T-helper 1 cell (primary cell): ENCODE results near the gene MKLN1.
"Not testable (repeated sequence)": the region's sequence is repeated elsewhere in the genome, so short reads cannot be mapped to it uniquely, and the experiment has no call there.

Experiments used
- DNase-seq, 5 donors: peaks; one replicate each; pipeline ENCODE4 v3.0.0-alpha.2; 2012 to 2020

MKLN1 gene

DNA sequence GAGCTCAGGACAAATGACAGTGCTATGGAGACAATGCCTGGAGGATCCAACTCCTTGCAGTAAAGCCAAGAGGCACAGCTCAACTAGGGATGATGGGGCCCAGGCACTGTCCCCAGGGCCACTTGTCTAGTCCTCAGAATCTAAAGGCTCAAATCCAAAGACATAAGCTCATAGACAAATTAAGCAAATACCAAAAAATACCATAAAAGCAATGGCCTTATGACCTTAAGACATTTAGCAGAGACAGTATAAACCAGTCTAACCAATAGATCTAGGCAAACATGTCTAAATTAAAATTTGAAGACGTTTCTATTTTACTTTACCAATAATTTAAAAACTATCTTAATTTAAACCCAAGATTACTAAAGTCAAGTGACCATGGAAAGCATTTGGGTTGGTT is 14.8 kb upstream of the MKLN1 start:
- no peak for DNase-seq

DNA sequence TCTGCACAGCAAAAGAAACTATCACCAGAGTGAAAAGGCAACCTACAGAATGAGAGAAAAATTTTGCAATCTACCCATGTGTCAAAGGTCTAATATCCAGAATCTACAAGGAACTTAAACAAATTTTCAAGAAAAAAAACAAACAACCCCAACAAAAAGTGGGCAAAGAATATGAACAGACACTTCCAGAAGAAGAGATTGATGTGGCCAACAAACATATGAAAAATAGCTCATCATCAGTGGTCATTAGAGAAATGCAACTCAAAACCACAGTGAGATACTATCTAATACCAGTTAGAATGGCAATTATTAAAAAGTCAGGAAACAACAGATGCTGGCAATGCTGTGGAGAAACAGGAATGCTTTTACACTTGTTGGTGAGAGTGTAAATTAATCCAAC is 7.1 kb upstream of the MKLN1 start:
- DNase-seq = no peak

DNA sequence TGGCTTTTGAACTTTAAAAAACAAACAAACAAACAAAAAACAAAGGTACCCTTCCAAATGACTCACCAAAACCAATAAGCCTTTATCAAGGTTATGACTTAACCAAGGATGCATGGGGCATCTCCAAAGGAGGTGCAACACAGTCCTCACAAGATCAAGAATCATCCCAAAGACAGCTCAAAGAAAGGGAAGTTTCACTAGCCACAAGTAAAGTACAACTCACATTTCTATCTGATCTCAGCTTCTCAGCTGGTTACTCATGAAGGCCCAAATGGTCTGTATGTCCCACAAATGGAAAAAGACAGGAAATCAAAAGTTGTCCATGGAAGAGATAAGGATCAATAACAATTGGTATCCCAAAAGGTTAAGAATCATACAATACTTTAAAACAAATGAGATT is 6.0 kb upstream of the MKLN1 start:
- DNase-seq = no peak

DNA sequence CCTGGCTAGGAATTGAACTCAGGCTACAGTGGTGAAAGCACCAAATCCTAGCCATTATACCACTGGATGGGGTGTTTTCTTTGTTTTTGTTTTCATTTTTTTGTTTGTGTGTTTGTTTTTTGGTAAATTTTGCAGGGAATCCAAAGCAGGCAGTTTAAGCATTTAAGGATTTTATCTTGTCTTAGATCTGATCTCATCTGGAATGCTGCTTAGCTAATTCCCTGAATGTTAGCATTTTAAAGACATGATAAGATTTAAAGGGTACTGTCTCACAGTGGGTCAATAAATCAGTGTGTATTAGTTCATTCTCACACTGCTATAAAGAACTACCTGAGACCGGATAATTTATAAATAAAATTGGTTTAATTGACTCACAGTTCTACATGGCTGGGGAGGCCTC is 5.6 kb upstream of the MKLN1 start:
- no peak for DNase-seq

DNA sequence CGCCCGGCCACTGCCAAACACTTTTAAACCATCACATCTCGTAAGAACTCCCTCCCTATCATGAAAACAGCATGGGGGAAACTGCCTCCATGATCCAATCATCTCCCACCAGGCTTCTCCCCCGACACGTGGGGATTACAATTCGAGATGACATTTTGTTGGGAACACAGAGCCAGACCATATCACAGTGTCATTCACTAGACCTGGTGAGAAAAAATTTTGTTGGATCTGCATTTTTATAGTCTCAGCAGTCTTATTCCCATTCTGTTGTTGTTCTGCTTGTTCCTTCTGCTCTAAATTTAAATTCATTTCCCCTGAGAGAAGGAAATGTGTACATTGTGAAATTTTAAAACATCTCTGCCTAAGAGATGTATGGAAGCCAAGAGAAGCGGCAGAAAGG is 4.8 kb upstream of the MKLN1 start:
- DNase-seq = no peak

DNA sequence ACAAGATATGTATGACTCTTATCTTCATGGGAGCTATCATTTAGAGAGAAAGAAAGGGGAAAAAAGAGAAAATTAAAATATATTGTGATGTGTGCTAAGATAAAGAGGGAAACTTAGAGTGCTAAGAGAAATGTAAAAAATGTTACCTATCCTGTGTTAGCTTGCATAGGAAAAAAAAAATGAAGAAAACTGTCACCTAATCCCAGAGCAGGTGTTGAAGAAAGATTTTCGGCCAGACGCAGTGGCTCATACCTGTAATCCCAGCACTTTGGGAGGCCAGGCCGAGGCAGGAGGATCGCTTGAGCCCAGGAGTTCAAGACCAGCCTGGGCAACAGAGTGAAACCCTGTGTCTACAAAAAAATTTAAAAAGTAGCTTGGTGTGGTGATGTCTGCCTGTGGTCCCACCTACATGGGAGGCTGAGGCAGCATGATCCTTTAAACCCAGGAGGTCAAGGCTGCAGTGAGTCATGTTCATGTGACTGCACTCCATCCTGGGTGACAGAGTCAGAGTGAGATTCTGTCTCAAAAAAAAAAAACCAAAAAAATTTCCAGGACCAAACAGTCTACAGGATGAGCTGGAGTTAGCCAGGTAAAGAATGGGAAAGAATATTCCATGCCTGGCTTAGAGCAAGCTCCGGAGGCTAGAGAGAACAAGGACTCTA is 2.4 kb upstream of the MKLN1 start:
- DNase-seq = no peak

DNA sequence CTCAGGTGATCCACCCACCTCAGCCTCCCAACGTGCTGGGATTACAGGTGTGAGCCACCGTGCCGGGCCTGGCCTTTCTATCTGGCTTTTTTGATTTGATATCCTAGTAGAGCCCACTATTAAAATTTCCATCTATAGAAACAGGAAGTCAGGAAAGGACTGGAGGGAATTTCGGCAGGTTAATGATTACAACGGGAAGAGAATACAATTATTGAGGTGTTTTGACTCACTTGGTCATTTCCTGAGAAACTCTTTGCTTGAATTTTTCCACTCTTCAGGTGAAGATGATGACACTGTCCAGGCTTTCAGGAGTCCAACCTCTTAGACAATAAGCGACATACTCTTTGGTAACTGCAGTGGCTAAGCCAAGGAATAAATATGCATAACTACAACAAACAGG is 1.1 kb upstream of the MKLN1 start:
- no peak for DNase-seq

DNA sequence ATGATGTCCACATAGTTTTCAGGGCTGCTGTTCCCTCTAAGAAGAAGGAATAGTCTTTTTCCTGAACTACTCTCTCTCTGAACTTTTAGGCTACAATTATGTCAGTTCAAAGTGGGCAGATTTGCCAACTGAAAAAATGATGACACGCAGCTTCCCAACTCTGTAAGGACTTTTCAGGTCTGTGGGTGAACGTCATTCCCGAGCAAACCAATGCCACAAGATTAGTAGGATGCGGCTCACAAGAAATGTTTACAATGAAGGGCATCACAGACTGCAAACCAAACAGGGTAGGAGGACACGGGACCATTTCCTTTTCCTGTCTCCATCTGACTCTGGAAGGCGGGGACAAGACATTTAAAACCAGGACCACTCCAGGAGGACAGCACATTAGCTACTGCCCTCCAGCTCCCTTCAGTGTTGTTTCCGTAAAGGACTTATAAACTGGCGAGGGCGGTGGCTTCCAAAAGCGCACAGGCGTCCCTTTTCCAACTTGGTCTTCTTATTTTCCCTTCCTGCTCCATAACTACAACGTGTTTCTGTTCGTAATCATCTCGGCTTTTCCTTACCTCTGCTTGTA is 539 bp upstream of the MKLN1 start:
- peak in 2 of 5 donors; percentile 4 to 13 for DNase-seq

DNA sequence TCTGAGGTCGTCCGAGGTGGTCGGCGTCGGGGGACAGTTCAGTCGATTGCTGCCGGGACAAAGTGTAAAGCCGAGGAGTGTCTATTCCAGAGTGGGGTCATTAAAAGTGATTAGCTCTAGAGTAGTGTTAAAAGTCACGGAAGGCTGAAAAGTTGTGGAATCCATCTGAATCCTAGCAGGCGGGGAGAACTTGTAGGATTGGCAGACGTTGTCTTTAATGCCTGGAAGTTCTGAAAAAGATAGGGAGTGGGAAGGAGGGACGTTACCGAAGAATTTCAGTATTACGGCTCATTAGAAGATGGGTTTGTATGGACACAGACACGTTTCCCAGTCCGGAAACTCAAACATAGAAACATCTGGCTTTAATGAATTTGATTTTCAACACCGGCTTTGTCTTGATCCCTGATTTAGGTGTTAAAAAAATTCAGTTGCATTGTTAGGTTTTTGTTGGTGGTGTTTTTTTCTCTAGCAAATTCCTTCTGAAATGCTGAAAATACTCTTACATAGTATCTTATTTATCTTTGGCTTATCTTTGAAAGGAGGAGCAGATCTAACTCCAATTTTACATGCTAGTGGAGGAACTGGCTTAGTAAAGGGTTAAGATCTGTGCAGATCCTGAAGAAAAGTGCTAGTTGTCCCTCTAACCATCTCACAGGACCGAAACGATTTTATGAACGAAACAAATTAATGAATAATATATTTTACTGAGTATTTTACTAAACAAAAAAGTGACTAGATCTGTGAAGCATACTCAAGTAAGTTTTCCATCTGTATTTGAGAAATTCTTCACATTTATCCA is 900 bp downstream of the MKLN1 start:
- no peak for DNase-seq

DNA sequence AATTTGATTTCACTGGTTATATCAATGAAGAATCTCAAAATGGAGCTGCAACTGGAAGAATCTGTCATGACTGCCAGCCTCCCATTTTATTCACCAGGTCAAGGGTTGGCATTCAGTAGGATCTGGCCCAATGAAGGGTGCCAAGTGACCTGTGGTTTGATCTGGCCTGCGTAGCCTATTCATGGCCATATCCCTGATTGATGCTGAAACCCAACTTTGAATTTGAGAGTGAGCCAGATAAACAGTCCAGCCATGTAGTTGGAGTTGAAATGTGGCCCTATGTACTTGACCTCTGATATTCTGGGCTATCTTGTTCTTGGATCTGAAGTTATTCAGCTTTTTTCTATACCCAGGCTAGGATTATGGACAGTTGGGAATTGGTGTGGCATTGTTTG is 1.5 kb downstream of the MKLN1 start:
- no peak for DNase-seq

DNA sequence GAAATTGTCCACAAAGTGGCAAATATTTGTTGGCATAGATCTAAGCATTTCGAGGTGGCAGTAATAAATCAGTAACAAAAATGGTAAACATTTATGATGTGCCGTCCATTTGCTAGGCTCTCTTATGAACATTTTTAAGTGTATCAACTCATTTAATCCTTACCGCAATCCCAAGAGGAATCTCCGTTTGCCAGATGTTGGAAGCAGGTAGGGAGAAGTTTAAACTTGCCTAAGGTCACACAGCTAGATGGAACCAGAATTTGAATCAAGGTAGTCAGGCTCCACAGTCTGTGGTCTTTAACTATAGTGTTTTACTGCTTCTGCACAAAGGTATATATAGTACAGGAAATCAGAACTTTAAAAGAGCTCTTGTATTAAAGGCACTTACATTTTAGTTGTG is 2.6 kb downstream of the MKLN1 start:
- DNase-seq = no peak

DNA sequence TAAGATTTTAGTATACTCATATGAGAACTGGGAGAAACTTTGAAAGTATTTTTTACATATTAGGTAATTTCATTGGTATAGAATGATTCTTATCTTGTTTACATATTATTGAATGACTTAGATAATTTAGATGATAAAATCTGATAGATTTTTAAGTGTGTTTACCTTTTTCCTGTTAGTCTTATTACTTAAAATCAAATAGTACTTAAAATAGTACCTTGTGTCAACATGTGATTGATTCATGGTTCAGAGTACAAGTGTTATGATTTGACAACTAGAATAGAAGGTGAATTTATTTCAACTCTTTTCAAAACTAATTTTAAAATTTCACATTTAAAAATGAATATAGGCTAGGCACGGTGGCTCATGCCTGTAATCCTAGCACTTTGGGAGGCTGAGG is 4.1 kb downstream of the MKLN1 start:
- no peak for DNase-seq

DNA sequence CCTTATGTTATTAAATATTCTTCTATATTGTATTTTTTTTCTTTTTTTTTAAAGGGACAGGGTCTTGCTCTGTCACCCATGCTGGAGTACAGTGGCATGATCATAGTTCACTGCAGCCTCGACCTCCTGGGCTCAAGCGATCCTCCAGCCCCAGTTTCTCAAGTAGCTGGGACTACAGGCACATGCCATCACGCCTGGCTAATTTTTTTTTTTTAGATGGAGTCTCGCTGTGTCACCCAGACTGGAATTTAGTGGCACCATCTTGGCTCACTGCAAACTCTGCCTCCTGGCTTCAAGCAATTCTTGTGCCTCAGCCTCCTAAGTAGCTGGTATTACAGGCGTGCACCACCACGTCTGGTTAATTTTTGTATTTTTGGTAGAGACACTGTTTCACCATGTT is 5.1 kb downstream of the MKLN1 start:
- not testable (repeated sequence) for DNase-seq

DNA sequence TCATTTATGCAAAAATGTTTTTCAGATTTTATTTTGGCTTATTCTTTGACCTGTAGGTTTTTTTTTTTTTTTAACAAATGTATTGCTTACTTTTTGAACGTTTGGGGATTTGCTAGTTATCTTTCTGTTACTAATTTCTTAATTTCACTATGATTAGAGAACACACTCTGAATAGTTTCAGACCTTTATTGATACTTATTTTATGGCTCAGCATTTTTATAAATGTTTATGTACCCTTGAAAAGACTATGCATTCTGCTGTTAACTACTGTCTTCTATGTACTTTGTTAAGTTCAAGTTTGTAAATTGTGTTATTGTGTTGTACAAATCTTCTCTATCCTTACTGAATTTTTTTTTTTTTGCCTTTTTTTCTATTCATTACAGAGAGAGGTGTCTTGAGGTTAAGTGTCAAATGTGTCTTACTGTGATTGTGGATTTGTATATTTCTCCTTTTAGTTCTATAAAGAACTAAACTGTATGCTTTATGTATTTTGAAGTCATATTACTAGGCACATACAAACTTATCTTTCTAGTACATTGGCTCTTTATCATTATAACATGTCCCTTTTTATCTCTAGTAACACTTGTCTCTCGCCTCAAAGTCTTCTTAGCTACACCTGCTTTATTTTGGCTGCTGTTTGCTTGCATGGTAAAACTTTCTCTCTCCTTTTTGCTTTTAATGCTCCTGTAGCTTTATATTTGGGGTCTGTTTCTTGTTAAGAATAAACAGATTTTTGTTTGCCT is 8.1 kb downstream of the MKLN1 start:
- DNase-seq = no peak

DNA sequence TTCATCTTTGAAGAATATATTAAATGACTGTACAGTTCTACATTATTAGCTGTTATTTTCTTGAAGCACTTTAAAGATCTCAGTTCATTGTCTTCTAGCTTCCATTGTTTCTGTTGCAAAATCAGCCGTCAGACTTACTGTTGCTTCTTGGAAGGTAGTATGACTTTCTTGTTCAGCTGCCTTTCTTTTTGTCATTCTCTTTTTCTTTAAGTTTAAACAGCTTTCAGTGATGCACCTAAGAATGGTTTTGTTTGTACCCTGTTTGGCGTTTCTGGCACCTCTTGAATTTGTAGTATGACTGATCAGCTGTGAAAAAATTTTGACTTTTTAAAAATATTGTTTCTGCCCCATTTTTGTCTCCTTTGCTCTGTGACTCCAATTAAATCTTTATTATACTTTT is 9.3 kb downstream of the MKLN1 start:
- DNase-seq = no peak

DNA sequence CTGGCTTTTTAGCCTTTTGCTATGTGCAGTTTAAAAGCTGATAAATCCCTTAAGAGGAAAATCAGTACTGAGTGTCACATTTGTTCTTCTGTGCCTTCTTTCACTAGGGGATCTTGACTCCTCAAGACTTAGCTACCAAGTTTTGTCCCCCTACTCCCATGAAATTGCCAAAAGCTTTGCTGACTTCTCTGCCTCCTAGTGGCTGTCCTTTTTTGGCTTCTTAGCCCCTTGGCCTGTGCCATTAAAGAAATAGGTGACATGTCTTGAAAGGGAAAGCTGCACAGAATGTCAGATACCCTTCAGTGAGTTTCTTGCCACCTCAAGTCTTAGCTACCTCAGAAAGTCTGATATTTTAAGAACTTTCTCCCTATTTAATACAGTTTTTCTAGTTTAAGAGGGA is 10.5 kb downstream of the MKLN1 start:
- DNase-seq = no peak

DNA sequence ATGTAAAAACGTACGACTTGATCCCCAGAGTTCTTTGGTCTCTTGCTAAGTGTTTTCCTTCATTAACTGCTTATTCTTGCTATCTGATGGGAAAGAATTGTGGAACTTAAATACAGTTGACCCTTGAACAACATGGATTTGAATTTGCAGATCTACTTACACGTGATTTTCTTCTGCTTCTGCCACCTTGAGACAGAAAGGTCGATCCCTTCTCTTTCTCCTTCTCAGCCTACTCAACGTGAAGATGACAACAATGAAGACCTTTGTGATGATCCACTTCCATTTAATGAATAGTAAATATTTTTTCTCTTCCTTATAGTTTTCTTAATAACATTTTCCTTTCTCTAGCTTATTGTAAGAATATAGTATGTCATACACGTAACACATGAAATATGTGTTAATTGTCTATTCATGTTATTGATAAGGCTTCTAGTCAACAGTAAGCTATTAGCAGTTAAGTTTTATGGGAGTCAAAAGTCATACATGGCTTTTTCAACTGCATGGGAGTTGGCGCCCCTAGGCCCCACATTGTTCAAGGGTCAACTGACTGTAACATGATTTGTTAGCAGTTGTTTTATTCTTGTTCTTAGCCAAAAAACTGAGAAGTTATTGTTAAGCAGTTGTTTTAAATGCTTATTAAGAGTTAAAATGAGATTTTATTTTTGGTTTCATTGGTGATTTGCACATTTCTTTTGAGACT is 11.2 kb downstream of the MKLN1 start:
- no peak for DNase-seq

DNA sequence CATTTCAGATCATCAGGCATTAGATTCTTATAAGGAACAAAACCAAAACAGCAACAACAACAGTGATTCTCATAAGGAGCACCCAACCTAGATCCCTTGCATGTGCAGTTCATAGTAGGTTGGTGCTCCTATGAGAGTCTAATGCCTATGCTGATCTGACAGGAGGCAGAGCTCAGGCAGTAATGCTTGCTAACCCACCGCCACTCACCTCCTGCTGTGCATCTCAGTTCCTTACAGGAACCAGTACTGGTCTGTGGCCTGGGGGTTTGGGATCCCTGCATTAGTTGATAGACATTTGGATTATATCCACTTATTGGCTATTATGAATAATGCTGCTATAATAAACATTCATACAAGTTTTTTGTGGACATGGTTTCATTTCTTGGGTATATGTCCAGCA is 14.0 kb downstream of the MKLN1 start:
- DNase-seq = no peak

DNA sequence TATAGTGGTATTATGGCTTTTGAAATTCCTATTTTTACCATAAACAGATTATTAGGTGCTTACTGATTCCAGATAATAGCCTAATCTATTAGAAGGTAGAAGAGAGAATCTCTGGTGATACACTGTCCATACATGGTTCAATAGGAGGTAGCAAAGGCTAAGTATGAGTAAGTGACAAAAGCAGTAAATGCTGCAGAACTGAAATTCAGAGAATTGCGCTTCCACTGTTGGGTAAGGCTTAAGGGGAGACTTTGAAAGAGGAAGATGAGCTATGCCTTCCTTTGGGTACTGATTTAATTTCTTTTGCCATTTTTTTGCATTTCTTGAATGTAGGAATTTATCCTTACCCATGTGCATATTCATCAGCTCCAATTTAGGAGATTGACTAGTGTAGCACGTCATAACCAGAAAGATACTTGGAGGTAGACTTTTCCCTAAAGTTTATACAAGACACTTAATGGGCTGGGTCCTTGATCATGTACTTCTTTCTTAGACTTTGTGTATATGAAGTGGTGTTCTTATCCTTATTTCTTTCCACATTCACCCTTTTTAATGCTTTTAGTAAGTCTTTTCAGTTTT is 15.3 kb downstream of the MKLN1 start:
- DNase-seq = no peak

DNA sequence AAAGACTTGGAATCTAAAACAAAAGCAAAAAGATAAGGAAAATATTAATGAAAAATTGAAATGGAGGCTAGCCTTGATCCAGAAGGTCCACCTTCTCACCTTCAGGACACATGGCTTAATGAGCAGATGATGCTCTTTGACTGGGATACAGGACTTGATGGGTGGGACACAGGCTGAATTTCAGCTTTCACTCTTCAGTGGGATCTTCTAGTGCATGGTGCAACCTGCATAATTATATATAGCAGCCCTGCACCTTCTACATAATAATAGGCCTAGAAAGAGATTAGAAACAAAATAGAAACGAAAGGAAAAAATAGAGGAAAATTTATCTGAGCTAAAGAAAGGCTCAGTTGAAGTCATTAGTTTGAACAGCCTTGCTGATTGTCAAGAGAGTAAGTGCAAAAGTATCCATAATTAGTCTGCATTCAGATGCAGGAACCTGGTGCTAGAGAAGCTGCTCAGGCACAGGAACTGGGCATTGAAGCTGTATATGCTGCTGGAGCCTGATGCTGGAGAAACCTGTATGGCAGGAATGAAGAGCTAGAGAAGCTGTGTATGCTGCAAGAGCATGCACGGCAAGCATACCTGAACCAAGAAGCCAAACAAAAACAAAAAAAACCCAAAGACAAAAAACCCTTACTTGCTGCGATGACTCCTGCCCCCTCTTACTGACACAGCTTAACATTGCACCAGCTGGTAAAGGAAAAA is 19.4 kb downstream of the MKLN1 start:
- no peak for DNase-seq

DNA sequence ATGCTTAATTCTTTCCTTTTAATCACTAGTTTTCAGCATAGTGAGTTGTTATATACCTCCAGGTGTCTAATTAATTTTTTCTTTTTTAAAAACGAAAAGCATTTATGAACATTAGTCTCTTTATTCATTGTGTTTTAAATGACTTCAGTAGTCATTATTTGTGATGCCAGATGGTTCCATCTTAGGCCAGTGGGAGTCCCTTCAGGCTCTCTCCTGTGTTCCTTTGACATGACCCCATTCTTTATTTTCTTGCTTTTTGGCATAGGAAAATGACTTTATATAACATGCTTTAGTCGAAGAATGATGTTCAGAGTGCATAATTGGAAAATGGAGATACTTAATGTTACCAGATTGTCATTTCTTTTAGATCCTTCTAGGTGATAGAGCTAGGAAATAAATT is 24.4 kb downstream of the MKLN1 start:
- DNase-seq = no peak

DNA sequence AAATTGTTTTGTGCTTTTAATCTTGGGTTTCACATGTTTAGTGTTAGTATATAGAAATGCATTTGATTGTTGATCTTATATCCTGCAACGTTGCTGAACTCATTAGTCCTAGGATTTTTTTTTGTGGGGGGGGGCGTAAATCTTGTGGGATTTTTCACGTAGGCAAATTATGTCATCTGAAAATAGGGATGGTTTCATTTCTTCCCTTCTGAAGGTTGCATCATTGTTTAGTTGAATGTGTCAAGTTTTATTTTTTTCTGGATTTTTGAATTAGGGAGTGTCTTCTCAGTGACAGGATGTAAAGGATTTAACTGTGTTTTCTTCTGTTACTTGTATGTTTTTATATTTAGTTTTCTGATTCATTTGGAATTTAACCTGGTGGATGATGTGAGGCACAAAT is 26.7 kb downstream of the MKLN1 start:
- DNase-seq = no peak
